Ishikawa (cell line): Measurements from ENCODE around the gene MESD.

Experiments used
- CEBPB ChIP-seq: IDR thresholded peaks from 2 replicates; pipeline ENCODE4 v1.6.1; 2012
- CREB1 ChIP-seq: IDR thresholded peaks from 2 replicates; pipeline ENCODE4 v1.6.1; 2012; ENCODE audit warnings: low read depth
- EGR1 ChIP-seq: IDR thresholded peaks from 2 replicates; pipeline ENCODE4 v1.6.1; 2012
- EP300 ChIP-seq: IDR thresholded peaks from 2 replicates; pipeline ENCODE4 v1.6.1; 2012; ENCODE audit warnings: borderline replicate concordance
- FOXM1 ChIP-seq: IDR thresholded peaks from 2 replicates; pipeline ENCODE4 v1.6.1; 2012; ENCODE audit warnings: low read depth, borderline replicate concordance
- MAX ChIP-seq: IDR thresholded peaks from 2 replicates; pipeline ENCODE4 v1.6.1; 2012
- NFIC ChIP-seq: IDR thresholded peaks from 2 replicates; pipeline ENCODE4 v1.6.1; 2012
- RAD21 ChIP-seq: IDR thresholded peaks from 2 replicates; pipeline ENCODE4 v1.6.1; 2012; ENCODE audit warnings: low read depth
- REST ChIP-seq: IDR thresholded peaks from 2 replicates; pipeline ENCODE4 v1.6.1; 2012; ENCODE audit warnings: low read depth, mild to moderate bottlenecking
- TAF1 ChIP-seq: IDR thresholded peaks from 2 replicates; pipeline ENCODE4 v1.6.1; 2012; ENCODE audit warnings: low read depth, mild to moderate bottlenecking
- TCF12 ChIP-seq: IDR thresholded peaks from 2 replicates; pipeline ENCODE4 v1.6.1; 2012; ENCODE audit warnings: low read depth
- TEAD4 ChIP-seq: IDR thresholded peaks from 2 replicates; pipeline ENCODE4 v1.6.1; 2012
- USF1 ChIP-seq: IDR thresholded peaks from 2 replicates; pipeline ENCODE4 v1.6.1; 2012
- YY1 ChIP-seq: IDR thresholded peaks from 2 replicates; pipeline ENCODE4 v1.6.1; 2012; ENCODE audit warnings: low read depth
- ZBTB7A ChIP-seq: IDR thresholded peaks from 2 replicates; pipeline ENCODE4 v1.6.1; 2012; ENCODE audit warnings: low read depth

Gene MESD

GRCh38 chr15:80925597-80926059, 64.0 kb downstream of the MESD start:
- TF ChIP-seq YY1 (no peak), ZBTB7A (no peak), TEAD4 (no peak), EGR1 (no peak), MAX (no peak)

- no peak for TF ChIP-seq USF1
- TF ChIP-seq REST = no peak
- no peak for TF ChIP-seq TCF12
- TF ChIP-seq NFIC = no peak
- no peak for TF ChIP-seq CEBPB
- no peak for TF ChIP-seq EGR1
- TF ChIP-seq FOXM1 = no peak
- TF ChIP-seq CREB1 = no peak
- TF ChIP-seq TEAD4 = no peak
- no peak for TF ChIP-seq MAX
These were observed 65.3 kb downstream of the MESD start for GRCh38 chr15:80924278-80924677.

GRCh38 chr15:80923668-80924067, 66.0 kb downstream of the MESD start:
- TF ChIP-seq FOXM1 = no peak
- no peak for TF ChIP-seq TAF1
- TF ChIP-seq USF1 = no peak
- no peak for TF ChIP-seq TCF12
- TF ChIP-seq CREB1 = no peak
- TF ChIP-seq TEAD4 = no peak

- no peak for TF ChIP-seq MAX
These were observed 67.7 kb downstream of the MESD start for GRCh38 chr15:80921736-80922410.

- TF ChIP-seq YY1 (no peak), NFIC (no peak), TAF1 (no peak), FOXM1 (no peak), TEAD4 (no peak), RAD21 (no peak), TCF12 (no peak), EP300 (no peak), CEBPB (no peak), ZBTB7A (no peak), REST (no peak), EGR1 (no peak), MAX (no peak)
These were observed 69.3 kb downstream of the MESD start for GRCh38 chr15:80920271-80920699.

- TF ChIP-seq EGR1 (no peak), NFIC (no peak), TEAD4 (no peak), RAD21 (no peak)
These were observed 71.3 kb downstream of the MESD start for GRCh38 chr15:80918196-80918783.
